Measurements from ENCODE around the gene MAD1L1. TPM values are rescaled to one million over a fixed set of nuclear protein-coding genes. Genes with fewer than 3 reads are reported as not detected.

The MAD1L1 gene
- total RNA-seq, 1 donor from 2014 or later = 59.6 TPM

DNA sequence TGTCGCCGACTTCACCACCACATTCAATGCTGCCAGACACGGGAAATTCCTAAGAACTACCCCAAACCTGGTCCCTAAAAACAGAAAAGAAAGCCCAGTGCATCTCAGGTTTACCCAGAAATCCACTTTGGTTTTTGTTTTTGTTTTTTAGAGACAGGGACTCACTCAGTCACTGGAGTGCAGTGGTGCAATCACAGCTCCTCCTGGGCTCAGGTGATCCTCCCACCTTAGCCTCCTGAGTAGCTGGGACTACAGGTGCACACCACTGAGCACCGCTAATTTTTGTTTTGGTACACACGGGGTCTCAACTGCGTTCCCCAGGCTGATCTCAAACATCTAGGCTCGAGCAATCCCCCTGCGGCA is 22.8 kb downstream of the MAD1L1 start:
- no peak overlapping the region for H3K27ac ChIP-seq
- peaks cover 0 to 4% of the 10 kb centered on the region in 2 donors for H3K4me1 ChIP-seq
- no peak for TF ChIP-seq CTCF (IDR thresholded peaks at IDR 0.05)
- peaks cover 28 to 59% of the 10 kb centered on the region in 2 donors for H3K36me3 ChIP-seq
- no peak overlapping the region for H3K4me3 ChIP-seq
- H3K9me3 ChIP-seq = no peaks in the 10 kb centered on the region
- intact Hi-C loops (cut with DNase I) = loop anchor here (2.0 to 5.0 kb wide), 3 partner anchors 105 to 628 kb away; no protein-coding TSS in a partner anchor
- no peak for DNase-seq (ENCODE audit: low spot score in 2 of 2)
- H3K27me3 ChIP-seq = no peaks in the 10 kb centered on the region

DNA sequence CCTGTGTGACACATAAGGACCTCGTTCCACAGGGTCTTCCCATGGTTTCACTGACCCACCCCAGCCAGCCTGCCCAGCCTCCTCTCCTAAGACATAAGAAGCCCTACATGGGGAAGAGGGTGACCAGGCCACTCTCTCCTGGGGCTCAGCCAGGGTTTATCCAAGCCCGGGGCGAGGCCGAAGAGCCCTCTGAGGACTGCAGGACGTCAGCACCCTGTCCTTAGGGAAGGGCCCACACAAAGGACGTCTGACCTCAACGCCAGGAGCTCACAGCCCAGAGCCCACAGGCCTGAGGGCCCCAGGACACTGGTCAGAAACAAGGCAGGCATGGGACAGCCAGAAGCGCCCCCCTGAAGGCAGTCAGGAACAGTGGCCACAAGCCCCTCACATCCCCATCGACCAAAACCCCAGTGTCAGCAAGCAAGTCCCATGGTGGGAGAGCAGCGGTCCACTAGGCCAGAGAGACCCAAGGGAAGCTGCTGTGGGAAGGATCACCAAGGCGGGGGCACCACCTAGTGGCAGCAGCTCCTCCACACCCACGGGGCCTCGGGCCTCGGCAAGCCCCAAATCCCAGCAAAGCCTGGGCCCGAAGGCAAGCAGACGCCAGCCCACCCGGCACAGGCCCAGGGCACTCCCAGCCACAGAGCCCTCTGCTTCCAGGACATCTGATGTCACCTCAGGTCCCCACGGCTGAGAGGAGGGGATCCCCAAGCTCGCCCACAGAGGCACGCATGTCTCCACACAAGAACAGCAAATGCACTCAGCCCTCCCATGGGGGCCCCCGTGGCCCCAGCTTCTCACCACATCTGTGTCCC is 23.4 kb downstream of the MAD1L1 start:
- H3K4me3 ChIP-seq = no peak overlapping the region
- peaks cover 0 to 4% of the 10 kb centered on the region in 2 donors for H3K4me1 ChIP-seq
- no peaks in the 10 kb centered on the region for H3K9me3 ChIP-seq
- H3K27me3 ChIP-seq = no peaks in the 10 kb centered on the region
- no peak overlapping the region for H3K27ac ChIP-seq
- intact Hi-C loops (cut with DNase I) = loop anchor here (2.0 to 5.0 kb wide), 3 partner anchors 105 to 627 kb away; no protein-coding TSS in a partner anchor
- peak; percentile 49 to 67 (median 62) for TF ChIP-seq CTCF (IDR thresholded peaks at IDR 0.05)
- peaks cover 22 to 53% of the 10 kb centered on the region in 2 donors for H3K36me3 ChIP-seq
- peak in 1 of 2 donors; percentile 72 for DNase-seq (ENCODE audit: low spot score in 2 of 2)

- peaks cover 0 to 4% of the 10 kb centered on the region in 2 donors for H3K4me1 ChIP-seq
- peaks cover 19 to 47% of the 10 kb centered on the region in 2 donors for H3K36me3 ChIP-seq
- no peak overlapping the region for H3K4me3 ChIP-seq
- H3K27me3 ChIP-seq = no peaks in the 10 kb centered on the region
- no peak for DNase-seq (ENCODE audit: low spot score in 2 of 2)
- intact Hi-C loops (cut with DNase I) = loop anchor here (2.0 to 5.0 kb wide), 3 partner anchors 104 to 626 kb away; no protein-coding TSS in a partner anchor
- TF ChIP-seq CTCF (IDR thresholded peaks at IDR 0.05) = no peak
- H3K27ac ChIP-seq = no peak overlapping the region
- H3K9me3 ChIP-seq = no peaks in the 10 kb centered on the region
Measured at GRCh38 chr7:2208712-2209111, 24.0 kb downstream of the MAD1L1 start.

DNA sequence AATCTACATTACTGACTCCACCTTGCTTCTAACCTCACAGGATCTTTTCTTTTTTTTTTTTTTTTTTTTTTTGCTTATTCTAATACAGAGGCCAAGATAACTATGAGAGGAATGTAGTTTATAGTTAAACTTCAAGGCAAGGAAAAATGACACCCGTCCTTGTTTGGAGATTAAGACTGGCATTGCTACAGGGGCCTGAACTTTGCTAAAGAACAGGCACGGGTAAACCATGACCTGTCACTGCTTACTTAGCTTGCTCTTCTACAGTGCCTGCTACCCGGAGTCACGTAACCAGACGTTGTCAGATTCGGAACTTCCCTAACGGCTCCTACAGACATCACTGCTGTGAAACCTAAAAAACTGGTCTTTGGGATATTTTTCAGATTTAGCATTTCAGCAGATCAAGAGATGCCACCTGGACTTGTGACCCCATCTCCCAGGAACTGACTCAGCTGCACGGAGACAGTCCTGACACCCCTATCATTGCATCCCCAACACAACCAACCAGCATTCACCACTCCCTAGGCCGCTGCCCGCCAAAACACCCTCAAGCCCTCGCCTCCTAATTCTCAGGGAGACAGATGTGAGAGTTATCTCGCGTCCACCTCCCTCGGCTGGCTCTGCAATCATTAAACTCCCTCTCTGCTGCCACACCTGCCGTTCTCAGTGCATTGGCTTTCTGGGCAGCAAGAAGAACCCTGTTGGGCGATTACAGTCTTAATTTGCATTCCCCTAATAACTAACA is 27.5 kb downstream of the MAD1L1 start:
- H3K4me1 ChIP-seq = peaks cover 0 to 4% of the 10 kb centered on the region in 2 donors
- H3K27me3 ChIP-seq = no peaks in the 10 kb centered on the region
- H3K9me3 ChIP-seq = no peaks in the 10 kb centered on the region
- no peak overlapping the region for H3K4me3 ChIP-seq
- no peak for TF ChIP-seq CTCF (IDR thresholded peaks at IDR 0.05)
- intact Hi-C loops (cut with DNase I) = loop anchor here (5.0 kb wide), 1 partner anchor 623 kb away; no protein-coding TSS in a partner anchor
- no peak overlapping the region for H3K27ac ChIP-seq
- H3K36me3 ChIP-seq = peaks cover 0 to 17% of the 10 kb centered on the region in 2 donors
- DNase-seq (ENCODE audit: low spot score in 2 of 2) = no peak

DNA sequence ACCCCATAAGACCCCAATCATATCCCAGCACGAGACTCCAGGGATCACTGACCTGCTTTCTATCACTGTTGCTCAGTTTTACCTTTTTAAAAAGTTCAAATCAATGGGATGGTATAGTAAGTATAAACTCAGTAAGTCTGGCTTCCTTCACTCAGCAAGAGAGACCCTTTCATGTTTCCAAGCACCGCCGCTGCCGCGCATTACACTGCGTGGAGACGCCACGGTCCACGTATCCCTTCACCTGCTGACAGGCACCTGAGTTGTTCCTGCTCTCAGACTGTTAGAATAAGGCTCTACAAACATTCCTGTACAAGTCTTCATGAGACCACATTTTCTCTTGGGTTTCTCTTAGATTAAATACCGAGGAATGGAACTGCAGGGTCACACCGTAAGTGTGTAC is 28.3 kb downstream of the MAD1L1 start:
- DNase-seq (ENCODE audit: low spot score in 2 of 2) = peak in 1 of 2 donors; percentile 16
- no peak for TF ChIP-seq CTCF (IDR thresholded peaks at IDR 0.05)
- Histone ChIP-seq H3K27ac (no peak overlapping the region), H3K4me1 (peaks cover 0 to 4% of the 10 kb centered on the region in 2 donors), H3K9me3 (no peaks in the 10 kb centered on the region), H3K4me3 (no peak overlapping the region), H3K36me3 (peaks cover 0 to 25% of the 10 kb centered on the region in 2 donors), H3K27me3 (no peaks in the 10 kb centered on the region)
- intact Hi-C loops (cut with DNase I) = no loop called here

All from ascending aorta (tissue), 2 donors.